Measurements from ENCODE around the gene HHAT.

DNA sequence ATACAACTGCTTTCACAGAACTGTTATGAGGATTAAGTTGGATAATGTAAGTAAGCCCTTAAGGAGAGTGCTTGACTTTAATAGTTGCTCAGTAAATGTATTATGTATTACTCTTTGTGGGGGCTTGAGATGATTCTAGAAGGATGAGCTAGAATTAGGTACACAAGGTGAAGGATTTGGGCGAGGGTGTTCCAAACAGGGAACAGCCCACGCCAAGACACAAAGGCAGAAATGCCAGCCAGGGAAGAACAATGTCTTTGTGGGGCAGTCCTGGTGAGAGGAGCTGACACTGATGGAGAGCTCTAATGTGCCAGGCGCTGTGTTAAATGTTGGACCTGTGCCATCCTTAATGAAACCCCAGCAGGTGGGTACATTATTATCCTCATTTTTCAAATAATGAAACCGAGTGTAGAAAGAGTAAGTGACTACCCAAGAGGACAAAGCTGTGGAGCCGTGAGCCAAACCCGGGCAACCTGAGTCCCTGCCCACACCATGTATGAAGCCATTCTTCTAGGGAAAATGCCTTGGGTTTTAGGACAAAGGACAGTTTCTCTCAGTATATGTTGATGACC, 362.4 kb downstream of the HHAT start:
- TF ChIP-seq POLR2A (IDR thresholded peaks at IDR 0.05): no peak
- TF ChIP-seq, protein P1, sequence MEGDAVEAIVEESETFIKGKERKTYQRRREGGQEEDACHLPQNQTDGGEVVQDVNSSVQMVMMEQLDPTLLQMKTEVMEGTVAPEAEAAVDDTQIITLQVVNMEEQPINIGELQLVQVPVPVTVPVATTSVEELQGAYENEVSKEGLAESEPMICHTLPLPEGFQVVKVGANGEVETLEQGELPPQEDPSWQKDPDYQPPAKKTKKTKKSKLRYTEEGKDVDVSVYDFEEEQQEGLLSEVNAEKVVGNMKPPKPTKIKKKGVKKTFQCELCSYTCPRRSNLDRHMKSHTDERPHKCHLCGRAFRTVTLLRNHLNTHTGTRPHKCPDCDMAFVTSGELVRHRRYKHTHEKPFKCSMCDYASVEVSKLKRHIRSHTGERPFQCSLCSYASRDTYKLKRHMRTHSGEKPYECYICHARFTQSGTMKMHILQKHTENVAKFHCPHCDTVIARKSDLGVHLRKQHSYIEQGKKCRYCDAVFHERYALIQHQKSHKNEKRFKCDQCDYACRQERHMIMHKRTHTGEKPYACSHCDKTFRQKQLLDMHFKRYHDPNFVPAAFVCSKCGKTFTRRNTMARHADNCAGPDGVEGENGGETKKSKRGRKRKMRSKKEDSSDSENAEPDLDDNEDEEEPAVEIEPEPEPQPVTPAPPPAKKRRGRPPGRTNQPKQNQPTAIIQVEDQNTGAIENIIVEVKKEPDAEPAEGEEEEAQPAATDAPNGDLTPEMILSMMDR (IDR thresholded peaks at IDR 0.05): no peak

All from testis (tissue), 2 donors.